ENCODE measurements around the gene CNTFR.
A peak's percentile ranks its signal among the peaks of the same experiment; 100 is the strongest.

Gene CNTFR

GRCh38 chr9:34551751-34552605 lies 37.5 kb downstream of the CNTFR start:
- no peak overlapping the region for H3K4me3 ChIP-seq (ENCODE audit: low read depth, low read length)
- TF ChIP-seq, protein P1, sequence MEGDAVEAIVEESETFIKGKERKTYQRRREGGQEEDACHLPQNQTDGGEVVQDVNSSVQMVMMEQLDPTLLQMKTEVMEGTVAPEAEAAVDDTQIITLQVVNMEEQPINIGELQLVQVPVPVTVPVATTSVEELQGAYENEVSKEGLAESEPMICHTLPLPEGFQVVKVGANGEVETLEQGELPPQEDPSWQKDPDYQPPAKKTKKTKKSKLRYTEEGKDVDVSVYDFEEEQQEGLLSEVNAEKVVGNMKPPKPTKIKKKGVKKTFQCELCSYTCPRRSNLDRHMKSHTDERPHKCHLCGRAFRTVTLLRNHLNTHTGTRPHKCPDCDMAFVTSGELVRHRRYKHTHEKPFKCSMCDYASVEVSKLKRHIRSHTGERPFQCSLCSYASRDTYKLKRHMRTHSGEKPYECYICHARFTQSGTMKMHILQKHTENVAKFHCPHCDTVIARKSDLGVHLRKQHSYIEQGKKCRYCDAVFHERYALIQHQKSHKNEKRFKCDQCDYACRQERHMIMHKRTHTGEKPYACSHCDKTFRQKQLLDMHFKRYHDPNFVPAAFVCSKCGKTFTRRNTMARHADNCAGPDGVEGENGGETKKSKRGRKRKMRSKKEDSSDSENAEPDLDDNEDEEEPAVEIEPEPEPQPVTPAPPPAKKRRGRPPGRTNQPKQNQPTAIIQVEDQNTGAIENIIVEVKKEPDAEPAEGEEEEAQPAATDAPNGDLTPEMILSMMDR (IDR thresholded peaks at IDR 0.05; ENCODE audit: borderline replicate concordance, insufficient read depth, low read depth, low read length) = no peak

- H3K4me3 ChIP-seq (ENCODE audit: low read depth, low read length) = no peak overlapping the region
- TF ChIP-seq, protein P1 (IDR thresholded peaks at IDR 0.05; ENCODE audit: borderline replicate concordance, insufficient read depth, low read depth, low read length) = no peak
These were observed 38.7 kb downstream of the CNTFR start for GRCh38 chr9:34550681-34551270.

DNA sequence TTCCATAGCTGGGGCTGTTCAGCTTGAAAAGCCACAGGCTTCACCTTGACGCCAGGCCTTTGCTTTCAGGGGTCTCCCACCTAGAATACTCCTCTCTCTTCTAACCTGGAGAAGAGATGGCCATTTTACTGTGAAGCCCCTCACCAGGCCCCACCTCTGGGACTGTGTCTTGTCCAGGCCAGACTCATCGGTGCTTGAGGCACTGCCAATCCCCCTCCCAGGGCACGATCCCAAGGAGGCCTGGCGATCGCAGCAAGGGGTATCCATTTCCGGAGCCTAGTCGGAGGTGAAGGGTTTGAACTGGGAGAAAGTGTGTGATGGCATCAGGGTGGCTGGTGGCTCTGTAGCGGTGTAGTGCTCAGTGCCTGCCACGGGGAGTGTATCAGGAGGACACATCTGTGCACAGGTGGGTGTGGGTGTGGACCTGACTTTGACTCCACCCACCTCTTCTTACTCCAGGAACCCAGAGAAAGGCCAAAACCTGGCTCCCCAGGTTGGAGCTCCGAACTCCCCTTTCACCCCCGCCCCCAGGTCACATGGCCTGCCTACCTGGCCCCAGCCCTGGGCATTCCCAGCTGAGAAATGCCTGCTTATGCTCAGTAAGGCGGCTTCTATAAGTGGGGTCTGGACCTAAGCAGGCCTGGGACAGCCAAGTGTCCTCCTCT lies 39.4 kb downstream of the CNTFR start:
- H3K4me3 ChIP-seq (ENCODE audit: low read depth, low read length) = no peak overlapping the region
- TF ChIP-seq, protein P1 (IDR thresholded peaks at IDR 0.05; ENCODE audit: borderline replicate concordance, insufficient read depth, low read depth, low read length) = no peak

DNA sequence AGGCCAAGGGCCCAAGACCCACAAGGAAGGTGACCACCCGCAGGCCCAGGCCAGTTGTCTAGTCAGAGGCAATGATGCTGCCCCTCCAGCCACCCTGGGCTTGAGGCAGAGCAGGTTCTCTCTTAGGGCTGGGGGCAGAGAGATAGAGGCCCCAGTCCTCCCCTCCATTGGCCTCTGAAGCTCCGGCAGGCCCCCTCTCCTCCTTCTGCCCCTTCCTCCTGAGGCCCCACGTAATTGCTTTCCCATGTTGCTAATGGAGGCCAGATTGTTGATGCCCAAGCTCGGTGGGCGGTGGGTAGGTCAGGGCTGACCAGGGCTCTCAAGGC lies 40.2 kb downstream of the CNTFR start:
- H3K4me3 ChIP-seq (ENCODE audit: low read depth, low read length) = no peak overlapping the region
- TF ChIP-seq, protein P1 (IDR thresholded peaks at IDR 0.05; ENCODE audit: borderline replicate concordance, insufficient read depth, low read depth, low read length) = no peak

- H3K4me3 ChIP-seq (ENCODE audit: low read depth, low read length) = no peak overlapping the region
- TF ChIP-seq, protein P1 (IDR thresholded peaks at IDR 0.05; ENCODE audit: borderline replicate concordance, insufficient read depth, low read depth, low read length) = peak; percentile 81
These were observed 41.4 kb downstream of the CNTFR start for GRCh38 chr9:34547960-34548611.

DNA sequence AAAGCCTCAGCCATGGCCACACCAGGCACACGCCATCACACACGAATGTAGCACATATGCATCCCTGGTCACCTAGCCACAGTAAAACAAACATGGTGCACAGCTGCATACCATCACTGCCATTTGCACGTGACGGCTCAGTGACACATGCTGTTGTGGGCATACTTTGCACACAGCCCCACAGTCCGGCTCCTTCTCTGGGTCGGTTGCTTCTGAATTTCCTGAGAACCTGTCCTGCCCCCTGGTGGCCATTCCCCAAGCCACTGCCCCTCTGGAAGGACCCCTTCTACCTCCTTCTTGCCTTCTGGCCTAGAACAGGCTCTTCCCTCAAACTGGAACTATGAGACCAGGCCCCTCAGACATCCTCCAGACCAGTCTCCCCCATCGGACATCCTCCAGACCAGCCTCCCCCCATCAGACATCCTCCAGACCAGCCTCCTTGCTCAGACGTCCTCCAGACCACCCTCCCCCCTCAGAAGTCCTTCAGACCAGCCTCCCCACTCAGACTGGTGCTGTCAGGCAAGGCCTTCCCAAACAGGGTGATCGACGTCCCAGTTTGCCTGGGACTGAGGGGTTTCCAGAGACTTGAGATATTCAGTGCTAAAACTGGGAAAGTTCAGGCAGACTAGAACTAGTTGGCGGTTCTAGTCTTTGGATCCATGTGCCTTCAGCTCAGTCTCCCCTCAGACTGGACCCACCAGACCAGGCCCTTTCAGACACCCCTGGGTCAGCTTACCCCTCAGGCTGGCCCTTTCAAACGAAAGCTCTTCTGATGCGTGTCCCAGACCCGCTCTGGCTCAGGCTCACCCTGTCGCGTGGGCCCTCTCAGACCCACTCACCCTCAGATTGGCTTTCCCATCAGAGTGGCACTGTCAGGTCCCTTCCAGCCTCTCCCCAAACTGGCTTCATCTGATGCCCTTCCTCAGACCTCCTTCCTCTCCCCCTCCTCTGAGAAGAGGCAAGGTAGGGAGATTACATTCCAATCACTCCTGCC lies 42.4 kb downstream of the CNTFR start:
- H3K4me3 ChIP-seq (ENCODE audit: low read depth, low read length) = no peak overlapping the region
- TF ChIP-seq, protein P1 (IDR thresholded peaks at IDR 0.05; ENCODE audit: borderline replicate concordance, insufficient read depth, low read depth, low read length) = peak; percentile 79
